Testis (tissue), 2 donors: Measurements from ENCODE around the gene NLN.

Experiments
- POLR2A ChIP-seq: fragments of 450-650 bp; IDR thresholded peaks from one replicate; pipeline ENCODE4 v1.6.1; 2017; ENCODE audit warnings: antibody characterized with exemption, mild to moderate bottlenecking, moderate library complexity
- TF ChIP-seq, protein P1 (sequence below), 3 experiments: fragments of 450-650 bp in 2 of 3; fragments of 200-600 bp in 1 of 3; sonication (generic) in 1 of 3; IDR thresholded peaks; one replicate each; pipeline ENCODE4 v1.5.1; 2016 to 2019; ENCODE audit warnings: antibody characterized with exemption in 3 of 3, mild to moderate bottlenecking in 2 of 3, moderate library complexity in 1 of 3

DNA sequence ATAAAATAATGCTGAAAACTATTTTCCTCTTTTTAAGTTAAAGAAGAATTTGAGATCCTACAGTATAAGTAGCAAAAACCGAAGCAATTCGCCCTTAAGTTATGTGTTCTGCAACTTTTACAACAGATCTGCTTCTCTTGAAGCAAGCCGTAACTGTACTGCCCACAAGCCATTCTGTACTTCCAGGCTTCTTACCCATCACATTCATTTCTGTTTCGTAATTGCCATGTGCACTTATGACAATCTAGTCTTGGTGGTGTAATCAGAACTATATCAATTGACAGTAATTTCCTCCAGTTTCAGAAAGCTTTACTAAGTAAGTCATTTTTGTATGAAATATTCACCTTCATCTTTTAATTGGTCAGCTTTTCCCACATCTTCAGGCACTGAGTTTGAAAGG is 13.9 kb upstream of the NLN start:
- TF ChIP-seq, protein P1, sequence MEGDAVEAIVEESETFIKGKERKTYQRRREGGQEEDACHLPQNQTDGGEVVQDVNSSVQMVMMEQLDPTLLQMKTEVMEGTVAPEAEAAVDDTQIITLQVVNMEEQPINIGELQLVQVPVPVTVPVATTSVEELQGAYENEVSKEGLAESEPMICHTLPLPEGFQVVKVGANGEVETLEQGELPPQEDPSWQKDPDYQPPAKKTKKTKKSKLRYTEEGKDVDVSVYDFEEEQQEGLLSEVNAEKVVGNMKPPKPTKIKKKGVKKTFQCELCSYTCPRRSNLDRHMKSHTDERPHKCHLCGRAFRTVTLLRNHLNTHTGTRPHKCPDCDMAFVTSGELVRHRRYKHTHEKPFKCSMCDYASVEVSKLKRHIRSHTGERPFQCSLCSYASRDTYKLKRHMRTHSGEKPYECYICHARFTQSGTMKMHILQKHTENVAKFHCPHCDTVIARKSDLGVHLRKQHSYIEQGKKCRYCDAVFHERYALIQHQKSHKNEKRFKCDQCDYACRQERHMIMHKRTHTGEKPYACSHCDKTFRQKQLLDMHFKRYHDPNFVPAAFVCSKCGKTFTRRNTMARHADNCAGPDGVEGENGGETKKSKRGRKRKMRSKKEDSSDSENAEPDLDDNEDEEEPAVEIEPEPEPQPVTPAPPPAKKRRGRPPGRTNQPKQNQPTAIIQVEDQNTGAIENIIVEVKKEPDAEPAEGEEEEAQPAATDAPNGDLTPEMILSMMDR (IDR thresholded peaks at IDR 0.05): no peak
- TF ChIP-seq POLR2A: no peak
